IPS-18c (cell line): ENCODE results near the gene TIGD3.

ENCODE experiments used
- H3K4me3 ChIP-seq: 2 replicates; pipeline ENCODE4 v1.7.0; 2013; ENCODE audit warnings: low read depth, mild to moderate bottlenecking, low read length, moderate library complexity; ENCODE audit not compliant: insufficient read depth
- H3K9me3 ChIP-seq: one replicate; pipeline ENCODE4 v1.6.1; 2013; ENCODE audit warnings: mild to moderate bottlenecking, low read length, moderate library complexity; ENCODE audit not compliant: control insufficient read depth, insufficient read depth

TIGD3 gene

GRCh38 chr11:65355776-65356393, 1.3 kb downstream of the TIGD3 start:
- no peaks in the 10 kb centered on the region for H3K9me3 ChIP-seq
- H3K4me3 ChIP-seq = peak overlapping the region; percentile 74

- no peak overlapping the region for H3K4me3 ChIP-seq
- no peaks in the 10 kb centered on the region for H3K9me3 ChIP-seq
These were observed 1.9 kb downstream of the TIGD3 start for GRCh38 chr11:65356394-65356972.

- Histone ChIP-seq H3K9me3 (no peaks in the 10 kb centered on the region), H3K4me3 (no peak overlapping the region)
These were observed 3.4 kb downstream of the TIGD3 start for GRCh38 chr11:65357856-65358356.

DNA sequence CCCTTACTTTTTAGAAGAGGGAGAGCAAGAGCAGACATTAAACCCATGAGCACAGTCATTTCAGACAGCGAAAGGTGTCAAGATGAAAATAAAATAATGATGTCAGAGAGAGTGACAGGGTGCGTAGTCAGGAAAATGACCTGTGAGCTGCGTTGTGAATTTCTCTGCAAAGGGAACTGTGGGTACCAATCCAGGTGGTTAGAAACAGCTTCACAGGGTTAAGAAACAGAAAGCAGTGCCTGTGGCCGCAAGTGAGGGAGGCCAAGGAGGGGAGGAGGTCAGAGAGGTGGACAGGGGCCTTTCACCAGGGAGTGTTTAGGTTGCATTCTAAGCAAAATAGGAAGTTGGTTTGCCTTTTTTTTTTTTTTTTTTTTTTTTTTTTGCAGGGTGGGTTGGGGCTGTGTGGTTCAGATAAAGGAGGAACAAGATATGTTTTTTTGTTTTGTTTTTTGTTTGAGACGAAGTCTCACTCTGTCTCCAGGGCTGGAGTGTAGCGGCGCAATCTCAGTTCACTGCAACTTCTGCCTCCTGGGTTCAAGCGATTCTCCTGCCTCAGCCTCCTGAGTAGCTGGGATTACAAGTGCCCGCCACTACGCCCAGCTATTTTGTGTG, 7.9 kb downstream of the TIGD3 start:
- H3K4me3 ChIP-seq = no peak overlapping the region

DNA sequence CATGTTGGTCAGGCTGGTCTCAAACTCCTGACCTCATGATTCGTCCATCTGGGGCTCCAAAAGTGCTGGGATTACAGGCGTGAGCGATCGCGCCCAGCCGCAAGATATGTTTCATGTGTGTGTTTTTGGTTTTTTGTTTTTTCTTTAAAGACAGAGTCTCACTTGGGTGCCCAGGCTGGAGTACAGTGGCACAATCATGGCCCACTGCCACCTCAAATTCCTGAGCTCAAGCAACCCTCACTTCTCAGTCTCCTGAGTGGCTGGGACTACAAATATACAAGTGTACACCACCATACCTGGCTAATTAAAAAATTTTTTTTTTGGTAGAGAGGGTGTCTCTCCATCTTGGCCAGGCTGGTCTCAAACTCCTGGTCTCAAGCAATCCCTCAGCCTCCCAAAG, 8.4 kb downstream of the TIGD3 start:
- no peak overlapping the region for H3K4me3 ChIP-seq
- no peaks in the 10 kb centered on the region for H3K9me3 ChIP-seq

More for the DNA sequence above, 7.9 kb downstream of the TIGD3 start:
- H3K9me3 ChIP-seq = no peaks in the 10 kb centered on the region

GRCh38 chr11:65363770-65364169, 9.2 kb downstream of the TIGD3 start:
- H3K4me3 ChIP-seq = no peak overlapping the region
- H3K9me3 ChIP-seq = no peaks in the 10 kb centered on the region

DNA sequence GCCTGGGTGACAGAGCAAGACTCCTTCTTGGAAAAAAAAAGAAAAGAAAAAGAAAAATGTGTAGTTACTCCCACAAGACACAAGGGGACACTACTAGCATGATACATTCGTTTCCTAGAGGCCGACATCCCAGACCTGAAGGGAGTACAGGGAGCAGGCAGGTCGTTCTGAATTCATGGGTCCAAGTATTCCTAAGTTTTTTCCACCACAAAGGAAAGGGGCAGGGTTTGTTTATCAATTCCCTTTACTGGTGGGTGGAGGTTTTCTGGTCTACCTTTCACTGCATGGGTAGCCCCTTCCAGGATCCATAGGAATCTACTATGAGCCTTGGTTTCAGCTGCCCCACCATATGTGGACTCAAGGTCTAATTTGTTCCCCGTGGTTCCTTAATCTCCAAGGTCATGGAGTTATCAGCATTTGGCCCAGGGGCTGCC, 11.8 kb downstream of the TIGD3 start:
- no peak overlapping the region for H3K4me3 ChIP-seq
- H3K9me3 ChIP-seq = no peaks in the 10 kb centered on the region

GRCh38 chr11:65370659-65371049, 16.1 kb downstream of the TIGD3 start:
- Histone ChIP-seq H3K4me3 (no peak overlapping the region), H3K9me3 (no peaks in the 10 kb centered on the region)

- H3K9me3 ChIP-seq = no peaks in the 10 kb centered on the region
- no peak overlapping the region for H3K4me3 ChIP-seq
These were observed 19.5 kb downstream of the TIGD3 start for GRCh38 chr11:65373839-65374580.

- no peaks in the 10 kb centered on the region for H3K9me3 ChIP-seq
- no peak overlapping the region for H3K4me3 ChIP-seq
These were observed 20.5 kb downstream of the TIGD3 start for GRCh38 chr11:65375012-65375411.

DNA sequence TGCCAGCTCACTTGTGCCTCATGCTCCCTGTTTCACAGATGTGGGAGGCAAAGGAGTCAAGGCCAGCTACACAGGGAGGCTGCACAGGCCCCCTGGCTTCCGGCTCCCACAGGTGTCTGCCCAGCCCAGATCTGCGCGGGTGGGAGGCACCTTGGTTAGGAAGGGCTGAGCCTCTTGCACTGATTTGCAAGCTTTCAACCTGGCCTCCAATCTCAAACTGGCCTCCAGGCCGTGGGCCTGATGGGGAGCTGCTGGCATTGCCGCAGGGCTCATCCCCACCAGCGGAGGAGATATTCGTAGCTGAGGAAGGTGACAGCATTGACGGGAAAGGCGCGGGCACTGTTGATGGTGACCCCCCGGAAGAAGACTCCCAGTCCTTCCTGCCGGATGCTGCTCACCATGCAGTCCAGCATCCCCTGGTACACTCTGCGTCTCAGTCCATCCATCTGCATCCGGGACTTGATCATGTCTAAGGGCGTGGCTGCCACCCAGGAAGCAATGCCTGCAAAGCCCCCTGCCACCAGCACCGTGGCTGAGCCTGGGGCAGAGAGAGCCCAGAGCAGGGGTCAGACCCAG, 21.7 kb downstream of the TIGD3 start:
- no peak overlapping the region for H3K4me3 ChIP-seq

GRCh38 chr11:65377036-65377435, 22.5 kb downstream of the TIGD3 start:
- H3K4me3 ChIP-seq = no peak overlapping the region

More for the DNA sequence above, 21.7 kb downstream of the TIGD3 start:
- H3K9me3 ChIP-seq = no peaks in the 10 kb centered on the region

GRCh38 chr11:65377777-65378176, 23.2 kb downstream of the TIGD3 start:
- Histone ChIP-seq H3K4me3 (no peak overlapping the region), H3K9me3 (no peaks in the 10 kb centered on the region)

More at GRCh38 chr11:65377036-65377435, 22.5 kb downstream of the TIGD3 start:
- no peaks in the 10 kb centered on the region for H3K9me3 ChIP-seq

DNA sequence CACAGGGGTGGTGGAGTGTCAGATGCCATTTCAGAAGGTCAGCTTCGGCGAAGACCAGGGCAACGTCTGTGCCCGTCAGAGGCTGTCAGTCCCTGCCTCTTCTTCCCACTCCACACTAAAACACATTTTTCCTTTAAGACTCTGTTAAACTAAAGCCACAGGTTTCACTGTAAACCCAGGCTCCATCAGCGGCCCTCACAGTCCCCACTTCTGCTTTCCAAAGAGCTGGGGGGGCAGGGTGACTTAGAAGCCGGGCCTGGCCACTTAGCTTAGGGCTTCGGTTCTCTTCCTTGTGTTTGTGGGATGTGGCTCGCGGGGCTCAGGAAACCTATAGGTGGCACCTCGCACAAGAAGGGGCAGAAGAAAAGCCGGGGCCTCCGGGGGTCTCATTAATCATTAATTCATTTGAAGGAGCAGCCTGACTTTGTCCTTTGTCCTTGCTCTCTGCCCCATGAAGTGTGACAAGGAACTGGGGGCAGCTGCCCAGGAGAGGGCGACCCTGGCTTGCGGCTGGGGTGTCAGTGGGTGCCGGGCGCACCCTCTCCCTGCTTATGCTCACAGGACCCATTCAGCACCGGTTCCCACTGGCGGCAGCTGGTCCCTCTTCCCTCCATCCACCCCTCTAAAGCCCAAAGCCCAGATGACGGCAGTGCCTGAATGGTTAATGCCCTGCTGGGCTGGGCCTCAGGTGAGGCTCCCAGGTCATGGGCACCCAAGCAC, 23.8 kb downstream of the TIGD3 start:
- H3K9me3 ChIP-seq = no peaks in the 10 kb centered on the region
- no peak overlapping the region for H3K4me3 ChIP-seq

DNA sequence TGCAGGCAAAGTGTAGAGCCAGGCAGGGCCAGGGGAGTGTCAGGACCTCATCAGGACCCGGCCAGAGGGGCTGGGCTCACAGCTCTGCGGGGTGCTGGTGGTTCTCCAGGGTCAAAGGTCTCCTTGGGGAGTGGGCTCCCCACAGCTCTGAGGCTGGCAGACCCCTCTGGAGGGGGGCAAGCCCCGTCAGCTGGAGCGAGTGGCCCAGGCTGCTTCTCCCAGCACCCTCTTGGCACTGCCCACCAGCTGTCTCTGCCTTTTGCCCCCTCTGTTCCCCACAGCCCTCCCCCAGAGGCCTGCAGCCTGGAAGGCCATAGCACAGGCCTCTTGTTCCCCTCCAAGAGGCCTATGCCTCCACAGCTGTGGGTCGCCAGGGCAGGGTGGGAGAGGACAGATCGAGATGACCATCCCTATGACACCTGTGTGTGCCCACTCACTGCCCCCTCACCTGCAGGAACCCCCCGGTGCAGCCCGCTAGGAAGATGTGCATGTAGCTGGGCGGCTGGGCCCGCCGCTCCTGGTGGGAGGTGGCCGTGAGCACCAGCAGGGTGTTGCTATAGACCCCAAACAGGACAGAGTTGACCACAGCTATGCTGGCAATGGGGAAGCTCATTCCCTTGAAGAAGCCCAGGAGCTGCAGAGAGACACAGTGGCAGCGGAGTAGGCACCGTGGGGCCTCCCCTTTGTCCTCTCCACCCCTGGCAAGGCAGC, 24.5 kb downstream of the TIGD3 start:
- no peak overlapping the region for H3K4me3 ChIP-seq
- H3K9me3 ChIP-seq = no peaks in the 10 kb centered on the region

GRCh38 chr11:65379698-65380459, 25.3 kb downstream of the TIGD3 start:
- Histone ChIP-seq H3K9me3 (no peaks in the 10 kb centered on the region), H3K4me3 (no peak overlapping the region)
